ENCODE results near the gene SH3GLB2.

Gene SH3GLB2

DNA sequence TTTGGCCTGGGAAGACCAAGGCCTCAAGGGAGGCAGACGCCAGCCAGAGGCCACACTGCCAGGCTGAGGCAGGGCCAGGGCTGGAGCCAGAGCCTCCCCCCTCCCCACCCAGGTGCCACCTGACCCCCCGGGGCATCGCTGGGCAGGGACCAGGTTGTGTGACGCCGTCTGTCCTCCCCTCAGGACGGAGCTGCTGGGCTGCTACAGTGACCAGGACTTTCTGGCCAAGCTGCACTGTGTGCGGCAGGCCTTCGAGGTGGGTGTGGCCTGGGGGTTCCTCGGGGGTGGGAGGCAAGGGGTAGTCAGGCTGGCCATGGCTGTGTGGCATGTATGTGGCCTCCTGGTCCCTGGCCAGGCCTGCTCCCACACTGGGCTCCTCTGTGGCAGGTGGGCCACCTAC is 34.9 kb upstream of the SH3GLB2 start:
- TF ChIP-seq EZH2 (optimal IDR thresholded peaks at IDR 0.05; ENCODE audit: low read depth, low read length) (no peak), EZH2phosphoT487 (IDR thresholded peaks at IDR 0.05; ENCODE audit: low read length) (no peak)
- TF ChIP-seq, protein P1, sequence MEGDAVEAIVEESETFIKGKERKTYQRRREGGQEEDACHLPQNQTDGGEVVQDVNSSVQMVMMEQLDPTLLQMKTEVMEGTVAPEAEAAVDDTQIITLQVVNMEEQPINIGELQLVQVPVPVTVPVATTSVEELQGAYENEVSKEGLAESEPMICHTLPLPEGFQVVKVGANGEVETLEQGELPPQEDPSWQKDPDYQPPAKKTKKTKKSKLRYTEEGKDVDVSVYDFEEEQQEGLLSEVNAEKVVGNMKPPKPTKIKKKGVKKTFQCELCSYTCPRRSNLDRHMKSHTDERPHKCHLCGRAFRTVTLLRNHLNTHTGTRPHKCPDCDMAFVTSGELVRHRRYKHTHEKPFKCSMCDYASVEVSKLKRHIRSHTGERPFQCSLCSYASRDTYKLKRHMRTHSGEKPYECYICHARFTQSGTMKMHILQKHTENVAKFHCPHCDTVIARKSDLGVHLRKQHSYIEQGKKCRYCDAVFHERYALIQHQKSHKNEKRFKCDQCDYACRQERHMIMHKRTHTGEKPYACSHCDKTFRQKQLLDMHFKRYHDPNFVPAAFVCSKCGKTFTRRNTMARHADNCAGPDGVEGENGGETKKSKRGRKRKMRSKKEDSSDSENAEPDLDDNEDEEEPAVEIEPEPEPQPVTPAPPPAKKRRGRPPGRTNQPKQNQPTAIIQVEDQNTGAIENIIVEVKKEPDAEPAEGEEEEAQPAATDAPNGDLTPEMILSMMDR (IDR thresholded peaks at IDR 0.05; ENCODE audit: low read length), result no peak
- no peak for DNase-seq
- Histone ChIP-seq H3K9me3 (replicated peaks; ENCODE audit: insufficient read depth, low read length) (no peaks in the 10 kb centered on the region), H3K36me3 (replicated peaks; ENCODE audit: insufficient read depth, low read length) (no peaks in the 10 kb centered on the region), H3K79me2 (ENCODE audit: low read length) (no peaks in the 10 kb centered on the region), H4K20me1 (ENCODE audit: insufficient read depth, low read length) (no peaks in the 10 kb centered on the region), H3K4me3 (ENCODE audit: low read length) (no peak overlapping the region), H3F3A (ENCODE audit: insufficient read depth, low read length) (no peaks in the 10 kb centered on the region), H3K9me2 (replicated peaks; ENCODE audit: insufficient read depth, low read length) (no peaks in the 10 kb centered on the region), H2AFZ (ENCODE audit: low read length) (no peak overlapping the region), H3K27me3 (replicated peaks; ENCODE audit: insufficient read depth, low read length) (no peaks in the 10 kb centered on the region), H3K4me1 (ENCODE audit: low read length) (no peaks in the 10 kb centered on the region), H3K9ac (ENCODE audit: low read length) (no peak overlapping the region), H3K4me2 (ENCODE audit: low read depth, low read length) (no peak overlapping the region), H3K27ac (ENCODE audit: low read length) (no peak overlapping the region)

DNA sequence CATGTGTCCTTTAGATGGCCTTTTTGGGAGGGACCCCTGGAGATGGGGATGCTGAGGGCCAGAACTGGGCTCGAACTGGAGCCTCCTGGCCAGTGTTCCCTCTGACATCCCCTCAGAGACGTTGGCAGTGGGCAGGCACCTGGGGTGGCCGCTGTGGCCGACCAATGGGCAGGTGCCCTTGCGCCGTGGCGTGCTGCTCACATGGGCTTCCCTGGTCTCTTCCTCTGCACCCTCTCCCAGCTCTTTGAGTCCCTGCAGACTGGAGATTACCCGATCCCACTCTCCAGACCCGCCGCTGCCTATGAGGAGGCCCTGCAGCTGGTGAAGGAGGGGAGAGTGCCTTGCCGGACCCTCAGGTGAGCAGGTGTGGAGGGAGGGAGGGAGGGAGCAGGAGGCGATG is 32.9 kb upstream of the SH3GLB2 start:
- no peak overlapping the region for H3K9ac ChIP-seq (ENCODE audit: low read length)
- H3K27me3 ChIP-seq (replicated peaks; ENCODE audit: insufficient read depth, low read length), result no peaks in the 10 kb centered on the region
- TF ChIP-seq, protein P1 (IDR thresholded peaks at IDR 0.05; ENCODE audit: low read length), result no peak
- no peak for TF ChIP-seq EZH2 (optimal IDR thresholded peaks at IDR 0.05; ENCODE audit: low read depth, low read length)
- TF ChIP-seq EZH2phosphoT487 (IDR thresholded peaks at IDR 0.05; ENCODE audit: low read length), result no peak
- no peak overlapping the region for H2AFZ ChIP-seq (ENCODE audit: low read length)
- H3K9me3 ChIP-seq (replicated peaks; ENCODE audit: insufficient read depth, low read length), result no peaks in the 10 kb centered on the region
- H3K9me2 ChIP-seq (replicated peaks; ENCODE audit: insufficient read depth, low read length), result no peaks in the 10 kb centered on the region
- no peak overlapping the region for H3K4me3 ChIP-seq (ENCODE audit: low read length)
- DNase-seq, result no peak
- no peaks in the 10 kb centered on the region for H3F3A ChIP-seq (ENCODE audit: insufficient read depth, low read length)
- no peaks in the 10 kb centered on the region for H3K79me2 ChIP-seq (ENCODE audit: low read length)
- H3K4me2 ChIP-seq (ENCODE audit: low read depth, low read length), result no peak overlapping the region
- H3K36me3 ChIP-seq (replicated peaks; ENCODE audit: insufficient read depth, low read length), result no peaks in the 10 kb centered on the region
- no peak overlapping the region for H3K27ac ChIP-seq (ENCODE audit: low read length)
- H4K20me1 ChIP-seq (ENCODE audit: insufficient read depth, low read length), result no peaks in the 10 kb centered on the region
- H3K4me1 ChIP-seq (ENCODE audit: low read length), result no peaks in the 10 kb centered on the region

DNA sequence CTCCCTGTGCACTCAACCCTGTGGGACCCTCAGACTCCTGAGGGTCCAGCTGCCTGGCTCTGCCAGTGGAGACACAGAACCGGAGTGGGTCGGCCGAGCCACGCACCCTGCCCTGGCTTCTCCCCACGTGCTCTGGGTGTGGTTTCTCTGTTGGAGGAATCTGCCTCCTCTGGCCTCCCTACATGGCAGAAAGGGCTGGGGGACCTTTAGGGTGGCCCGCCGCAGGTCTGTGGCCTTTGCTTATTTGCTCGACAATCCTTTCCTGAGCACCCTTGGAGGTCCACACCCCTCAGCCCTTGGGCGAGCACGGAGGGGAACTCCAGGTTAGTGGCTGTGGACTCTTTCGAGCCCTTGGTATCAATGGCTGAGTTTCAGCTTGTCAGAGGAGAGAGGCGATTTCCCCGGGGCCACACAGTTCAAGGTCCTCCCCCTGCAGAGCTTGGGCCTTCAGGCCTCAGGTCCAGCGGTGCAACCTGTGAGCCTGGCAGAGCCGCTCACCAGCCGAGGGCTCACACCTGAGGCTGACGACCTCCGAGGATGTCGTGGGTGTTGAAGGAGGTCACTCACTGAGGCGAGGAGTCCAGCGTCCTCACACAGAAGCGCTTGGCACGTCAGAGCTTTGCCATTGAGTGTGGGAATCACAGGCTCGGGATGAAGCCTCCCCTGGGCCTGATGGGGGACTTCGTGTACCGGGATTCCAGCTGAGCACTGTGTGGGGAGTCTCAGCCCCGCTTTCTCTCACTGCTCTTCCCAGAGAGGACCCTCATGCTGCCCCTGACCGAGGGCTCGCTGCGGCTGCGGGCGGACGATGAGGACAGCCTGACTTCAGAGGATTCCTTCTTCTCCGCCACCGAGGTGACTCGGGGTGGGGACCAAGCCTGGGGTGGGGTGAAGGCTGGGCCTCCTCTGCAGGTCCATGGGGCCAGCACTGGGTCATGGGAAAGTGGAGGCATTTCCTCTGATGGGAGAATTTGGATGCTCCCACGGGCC is 32.0 kb upstream of the SH3GLB2 start:
- H3K36me3 ChIP-seq (replicated peaks; ENCODE audit: insufficient read depth, low read length), result no peaks in the 10 kb centered on the region
- H3K4me3 ChIP-seq (ENCODE audit: low read length), result no peak overlapping the region
- DNase-seq, result no peak
- H3K27me3 ChIP-seq (replicated peaks; ENCODE audit: insufficient read depth, low read length), result no peaks in the 10 kb centered on the region
- TF ChIP-seq EZH2 (optimal IDR thresholded peaks at IDR 0.05; ENCODE audit: low read depth, low read length) (no peak), EZH2phosphoT487 (IDR thresholded peaks at IDR 0.05; ENCODE audit: low read length) (no peak)
- TF ChIP-seq, protein P1 (IDR thresholded peaks at IDR 0.05; ENCODE audit: low read length), result no peak
- H3K27ac ChIP-seq (ENCODE audit: low read length), result no peak overlapping the region
- no peak overlapping the region for H3K4me2 ChIP-seq (ENCODE audit: low read depth, low read length)
- H3F3A ChIP-seq (ENCODE audit: insufficient read depth, low read length), result no peaks in the 10 kb centered on the region
- no peak overlapping the region for H2AFZ ChIP-seq (ENCODE audit: low read length)
- no peaks in the 10 kb centered on the region for H3K79me2 ChIP-seq (ENCODE audit: low read length)
- no peaks in the 10 kb centered on the region for H3K4me1 ChIP-seq (ENCODE audit: low read length)
- H3K9me3 ChIP-seq (replicated peaks; ENCODE audit: insufficient read depth, low read length), result no peaks in the 10 kb centered on the region
- no peaks in the 10 kb centered on the region for H4K20me1 ChIP-seq (ENCODE audit: insufficient read depth, low read length)
- H3K9me2 ChIP-seq (replicated peaks; ENCODE audit: insufficient read depth, low read length), result no peaks in the 10 kb centered on the region
- no peak overlapping the region for H3K9ac ChIP-seq (ENCODE audit: low read length)

Data from MM.1S (cell line).